Keratinocyte (primary cell): ENCODE results near the gene COMT.

Experiments used
- CTCF ChIP-seq, 3 experiments: IDR thresholded peaks in 1 of 3; conservative IDR thresholded peaks in 1 of 3; optimal IDR thresholded peaks in 1 of 3; 2 replicates in 2 of 3; 3 replicates in 1 of 3; pipeline versions ENCODE3 to v1.5.1; 2011; ENCODE audit warnings: low read length in 3 of 3, mild to moderate bottlenecking in 3 of 3, moderate library complexity in 2 of 3, control low read depth in 1 of 3, inconsistent platforms in 1 of 3; ENCODE audit not compliant: insufficient read depth in 2 of 3; ENCODE audit errors: extremely low read depth in 1 of 3
- EZH2 ChIP-seq: IDR thresholded peaks from one replicate; pipeline ENCODE4 v1.6.1; 2012; ENCODE audit warnings: inconsistent platforms, mild to moderate bottlenecking, low read length, moderate library complexity

GRCh38 chr22:20000246-20001081, 58.9 kb downstream of the COMT start:
- TF ChIP-seq CTCF (optimal IDR thresholded peaks at IDR 0.05 in 1 of 3, IDR thresholded peaks at IDR 0.05 in 1 of 3, conservative IDR thresholded peaks at IDR 0.05 in 1 of 3; ENCODE audit: extremely low read depth in 1 of 3, insufficient read depth in 2 of 3, low read length in 3 of 3): no peak
- TF ChIP-seq EZH2: no peak
